Lung microvascular endothelial cell (primary cell): ENCODE results near the gene FBN2. TPM values are rescaled to one million over a fixed set of nuclear protein-coding genes. Genes with fewer than 3 reads are reported as not detected.

Experiments used
- DNase-seq, 2 donors: peaks; one replicate each; pipeline versions ENCODE4 v3.0.0 to v3.0.0-alpha.2; 2010; ENCODE audit warnings: low read depth in 2 of 2
- total RNA-seq: library from RNA; depleted of rRNA; stranded (reverse); fragments of >200 nt; gene quantifications from 2 replicates; pipeline ENCODE4 v1.2.1, GENCODE V29; 2014

The FBN2 gene
- total RNA-seq, 1 donor from 2014 or later, result 0.60 TPM

DNA sequence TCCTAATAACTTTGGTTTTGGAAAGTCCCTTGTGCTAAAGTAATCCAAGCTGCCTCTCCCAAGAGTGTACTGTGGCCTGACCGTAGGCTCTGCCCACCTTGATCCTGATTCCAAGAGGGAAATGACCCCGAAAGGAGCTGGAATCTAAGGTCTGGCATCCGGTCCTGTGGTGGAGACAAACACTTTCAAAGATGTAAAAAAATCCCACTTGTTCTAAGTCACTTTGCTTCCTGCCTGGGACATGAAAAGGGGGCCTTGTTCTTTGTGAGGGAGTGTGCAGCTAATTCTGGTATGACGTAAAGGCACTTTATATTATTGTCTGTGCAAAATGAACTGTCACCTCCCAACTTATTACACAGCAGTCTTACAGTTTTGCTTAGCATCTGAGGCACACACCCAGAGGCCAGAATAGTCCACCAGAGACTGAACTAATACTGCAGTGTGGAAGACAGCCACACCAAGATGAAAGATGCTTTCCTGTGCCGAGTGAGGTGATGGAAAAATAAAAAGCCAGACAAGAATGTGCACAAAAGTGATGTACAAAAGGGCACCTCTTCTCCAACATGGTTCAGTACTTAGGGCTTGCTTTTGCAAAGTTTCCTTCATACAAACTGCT is 325.7 kb downstream of the FBN2 start:
- no peak for DNase-seq

DNA sequence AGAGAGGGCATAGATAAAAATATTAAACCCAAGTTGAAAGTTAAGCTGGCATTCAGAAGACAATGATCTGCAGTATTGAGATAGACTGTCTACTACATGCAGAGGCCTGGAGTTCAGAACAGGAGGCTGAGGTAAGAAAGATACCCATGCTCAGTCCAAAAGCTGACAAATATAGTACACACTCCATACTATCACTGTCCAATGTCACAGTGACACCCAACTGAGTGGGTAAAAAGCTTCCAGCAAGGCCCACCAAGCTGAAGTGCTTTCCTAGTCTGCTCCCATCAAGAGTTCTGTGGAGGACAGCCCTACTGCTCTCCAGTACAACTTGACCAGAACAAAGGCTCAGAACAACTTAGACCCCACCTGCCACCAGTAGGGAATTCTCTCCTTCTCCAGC is 329.6 kb downstream of the FBN2 start:
- DNase-seq, result no peak
